Measurements from ENCODE around the gene P2RY4.

DNA sequence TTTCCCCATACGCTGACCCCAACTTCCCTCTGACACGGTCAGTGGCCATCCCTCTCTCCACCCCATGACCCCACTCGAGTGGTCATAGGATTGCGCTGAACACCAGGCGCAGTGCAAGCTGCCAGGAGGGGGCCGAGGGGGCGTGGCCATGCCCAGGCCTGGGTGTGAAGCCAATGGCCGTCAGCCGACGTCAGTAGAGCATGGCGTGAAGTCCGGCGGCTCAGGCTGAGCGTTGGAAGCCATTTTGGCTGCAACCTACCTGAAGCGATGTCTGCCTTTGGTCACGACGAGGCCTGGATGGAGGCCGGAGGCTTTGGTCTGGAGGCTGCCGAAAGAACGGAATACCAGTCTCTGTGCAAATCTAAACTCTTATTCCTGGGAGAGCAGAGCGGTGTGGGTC lies 21.9 kb upstream of the P2RY4 start, which contains the start of gene RAB41:
- TF ChIP-seq MAZ (IDR thresholded peaks at IDR 0.05; ENCODE audit: borderline replicate concordance, low read depth, low read length) (no peak), FOS (IDR thresholded peaks at IDR 0.05; ENCODE audit: low read depth, low read length) (no peak), SMC3 (IDR thresholded peaks at IDR 0.05; ENCODE audit: low read depth, low read length) (no peak), MXI1 (IDR thresholded peaks at IDR 0.05; ENCODE audit: borderline replicate concordance, low read depth, low read length) (no peak), CEBPB (IDR thresholded peaks at IDR 0.05; ENCODE audit: low read depth, low read length) (no peak), BHLHE40 (IDR thresholded peaks at IDR 0.05; ENCODE audit: low read depth, low read length) (no peak), RFX5 (IDR thresholded peaks at IDR 0.05; ENCODE audit: low read depth, low read length) (no peak), POLR2A (IDR thresholded peaks at IDR 0.05; ENCODE audit: low read depth, low read length) (no peak), RCOR1 (IDR thresholded peaks at IDR 0.05; ENCODE audit: insufficient replicate concordance, low read length) (no peak), RAD21 (IDR thresholded peaks at IDR 0.05; ENCODE audit: low read length) (no peak)
- TF ChIP-seq, protein P1, sequence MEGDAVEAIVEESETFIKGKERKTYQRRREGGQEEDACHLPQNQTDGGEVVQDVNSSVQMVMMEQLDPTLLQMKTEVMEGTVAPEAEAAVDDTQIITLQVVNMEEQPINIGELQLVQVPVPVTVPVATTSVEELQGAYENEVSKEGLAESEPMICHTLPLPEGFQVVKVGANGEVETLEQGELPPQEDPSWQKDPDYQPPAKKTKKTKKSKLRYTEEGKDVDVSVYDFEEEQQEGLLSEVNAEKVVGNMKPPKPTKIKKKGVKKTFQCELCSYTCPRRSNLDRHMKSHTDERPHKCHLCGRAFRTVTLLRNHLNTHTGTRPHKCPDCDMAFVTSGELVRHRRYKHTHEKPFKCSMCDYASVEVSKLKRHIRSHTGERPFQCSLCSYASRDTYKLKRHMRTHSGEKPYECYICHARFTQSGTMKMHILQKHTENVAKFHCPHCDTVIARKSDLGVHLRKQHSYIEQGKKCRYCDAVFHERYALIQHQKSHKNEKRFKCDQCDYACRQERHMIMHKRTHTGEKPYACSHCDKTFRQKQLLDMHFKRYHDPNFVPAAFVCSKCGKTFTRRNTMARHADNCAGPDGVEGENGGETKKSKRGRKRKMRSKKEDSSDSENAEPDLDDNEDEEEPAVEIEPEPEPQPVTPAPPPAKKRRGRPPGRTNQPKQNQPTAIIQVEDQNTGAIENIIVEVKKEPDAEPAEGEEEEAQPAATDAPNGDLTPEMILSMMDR (conservative IDR thresholded peaks at IDR 0.05; ENCODE audit: low read depth, low read length), result no peak
- TF ChIP-seq, protein P2, sequence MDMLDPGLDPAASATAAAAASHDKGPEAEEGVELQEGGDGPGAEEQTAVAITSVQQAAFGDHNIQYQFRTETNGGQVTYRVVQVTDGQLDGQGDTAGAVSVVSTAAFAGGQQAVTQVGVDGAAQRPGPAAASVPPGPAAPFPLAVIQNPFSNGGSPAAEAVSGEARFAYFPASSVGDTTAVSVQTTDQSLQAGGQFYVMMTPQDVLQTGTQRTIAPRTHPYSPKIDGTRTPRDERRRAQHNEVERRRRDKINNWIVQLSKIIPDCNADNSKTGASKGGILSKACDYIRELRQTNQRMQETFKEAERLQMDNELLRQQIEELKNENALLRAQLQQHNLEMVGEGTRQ (IDR thresholded peaks at IDR 0.05; ENCODE audit: low read depth, low read length), result no peak

All from IMR-90 (cell line).